ENCODE results near the gene ARHGAP24. TPM values are rescaled to one million over a fixed set of nuclear protein-coding genes. Genes with fewer than 3 reads are reported as not detected.

The ARHGAP24 gene
- total RNA-seq, 3 donors from 2014 or later, result 20.6 to 60.2 (median 37.2) TPM

DNA sequence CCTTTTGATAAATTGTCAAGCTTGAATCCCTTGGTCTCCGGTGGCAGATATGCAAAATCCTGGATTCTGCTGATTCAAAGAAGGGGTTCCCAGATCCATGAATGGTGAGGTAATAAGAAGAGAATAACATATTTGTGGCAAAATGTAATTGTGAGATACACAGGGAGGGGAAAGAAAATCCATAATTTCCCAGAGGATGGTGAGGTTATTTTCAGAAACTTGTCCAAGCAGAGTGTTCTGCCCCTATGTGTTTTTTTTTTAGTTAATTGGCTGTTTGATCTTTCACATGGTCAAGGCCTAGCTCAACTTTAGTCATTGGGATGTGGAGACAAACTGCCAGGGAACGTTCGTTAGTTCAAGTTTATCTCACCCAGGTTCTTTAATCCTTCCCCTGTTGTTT lies 476.1 kb downstream of the ARHGAP24 start:
- Histone ChIP-seq H3K36me3 (no peaks in the 10 kb centered on the region), H3K27ac (no peak overlapping the region), H3K4me3 (no peak overlapping the region), H3K4me1 (no peaks in the 10 kb centered on the region), H3K9me3 (no peaks in the 10 kb centered on the region), H3K27me3 (no peaks in the 10 kb centered on the region)
- TF ChIP-seq, protein P1, sequence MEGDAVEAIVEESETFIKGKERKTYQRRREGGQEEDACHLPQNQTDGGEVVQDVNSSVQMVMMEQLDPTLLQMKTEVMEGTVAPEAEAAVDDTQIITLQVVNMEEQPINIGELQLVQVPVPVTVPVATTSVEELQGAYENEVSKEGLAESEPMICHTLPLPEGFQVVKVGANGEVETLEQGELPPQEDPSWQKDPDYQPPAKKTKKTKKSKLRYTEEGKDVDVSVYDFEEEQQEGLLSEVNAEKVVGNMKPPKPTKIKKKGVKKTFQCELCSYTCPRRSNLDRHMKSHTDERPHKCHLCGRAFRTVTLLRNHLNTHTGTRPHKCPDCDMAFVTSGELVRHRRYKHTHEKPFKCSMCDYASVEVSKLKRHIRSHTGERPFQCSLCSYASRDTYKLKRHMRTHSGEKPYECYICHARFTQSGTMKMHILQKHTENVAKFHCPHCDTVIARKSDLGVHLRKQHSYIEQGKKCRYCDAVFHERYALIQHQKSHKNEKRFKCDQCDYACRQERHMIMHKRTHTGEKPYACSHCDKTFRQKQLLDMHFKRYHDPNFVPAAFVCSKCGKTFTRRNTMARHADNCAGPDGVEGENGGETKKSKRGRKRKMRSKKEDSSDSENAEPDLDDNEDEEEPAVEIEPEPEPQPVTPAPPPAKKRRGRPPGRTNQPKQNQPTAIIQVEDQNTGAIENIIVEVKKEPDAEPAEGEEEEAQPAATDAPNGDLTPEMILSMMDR (IDR thresholded peaks at IDR 0.05), result no peak
- no peak for TF ChIP-seq POLR2AphosphoS5 (IDR thresholded peaks at IDR 0.05)
- intact Hi-C loops (cut with DNase I; ENCODE audit: low total_unique reads), result no loop called here
- no peak for DNase-seq (ENCODE audit: low spot score in 2 of 2)

DNA sequence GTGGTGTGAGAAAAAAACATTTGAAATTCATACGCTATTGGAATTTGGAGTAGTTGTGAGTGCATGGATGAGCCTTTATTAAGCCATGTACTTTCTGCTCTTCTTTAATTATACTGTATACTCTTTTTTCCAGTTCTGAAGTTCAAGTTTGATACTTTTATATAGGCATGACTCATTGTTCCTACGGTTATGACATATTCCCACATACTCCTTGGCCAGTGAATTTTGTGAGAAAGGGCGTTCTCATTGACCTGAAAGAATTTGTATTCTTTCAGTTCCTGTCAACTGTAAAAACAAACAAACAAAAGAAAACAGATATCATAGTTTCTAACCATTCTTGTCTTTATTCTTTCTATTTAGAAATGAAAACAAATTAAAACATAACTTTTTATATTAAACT lies 477.6 kb downstream of the ARHGAP24 start:
- no peak for DNase-seq (ENCODE audit: low spot score in 2 of 2)
- H3K27ac ChIP-seq, result no peak overlapping the region

DNA sequence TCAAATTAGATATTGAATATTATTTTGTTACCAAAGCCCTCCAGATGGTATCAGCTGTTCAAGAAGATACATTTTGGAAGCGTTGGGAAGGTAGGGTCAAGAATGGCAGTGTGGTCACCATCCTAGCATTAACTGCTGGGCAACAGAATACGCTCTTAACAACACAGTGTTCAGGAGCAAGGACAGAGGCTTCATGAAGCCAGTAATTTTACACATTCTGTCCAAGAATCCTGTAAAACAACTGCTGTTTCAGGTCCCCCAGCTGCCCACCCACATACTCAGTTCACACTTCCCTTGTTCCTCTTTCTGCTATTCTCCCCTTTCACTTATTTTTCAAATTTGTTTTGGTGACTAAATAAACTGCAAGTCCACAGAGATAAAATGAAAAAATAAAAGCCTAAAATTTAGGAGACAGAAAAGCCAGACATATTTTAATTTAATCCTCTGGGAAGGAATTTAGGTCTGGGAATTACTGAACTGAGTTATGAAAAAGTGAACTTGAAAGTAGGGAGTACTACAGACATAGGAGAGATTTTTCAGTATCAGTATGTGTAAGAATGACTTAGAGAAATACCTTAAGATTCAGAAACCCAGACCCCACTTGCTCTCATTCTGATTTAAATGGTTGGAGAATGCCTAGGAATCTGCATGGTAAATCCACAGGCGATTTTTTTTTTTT lies 478.2 kb downstream of the ARHGAP24 start:
- Histone ChIP-seq H3K27me3 (no peaks in the 10 kb centered on the region), H3K36me3 (no peaks in the 10 kb centered on the region), H3K9me3 (no peaks in the 10 kb centered on the region), H3K4me3 (no peak overlapping the region), H3K4me1 (no peaks in the 10 kb centered on the region), H3K27ac (no peak overlapping the region)
- intact Hi-C loops (cut with DNase I; ENCODE audit: low total_unique reads), result no loop called here
- no peak for TF ChIP-seq POLR2A (IDR thresholded peaks at IDR 0.05)
- TF ChIP-seq, protein P1 (IDR thresholded peaks at IDR 0.05), result no peak
- no peak for TF ChIP-seq POLR2AphosphoS5 (IDR thresholded peaks at IDR 0.05)
- no peak for DNase-seq (ENCODE audit: low spot score in 2 of 2)

More for the DNA sequence above, 477.6 kb downstream of the ARHGAP24 start:
- Histone ChIP-seq H3K27me3 (no peaks in the 10 kb centered on the region), H3K9me3 (no peaks in the 10 kb centered on the region), H3K4me1 (no peaks in the 10 kb centered on the region), H3K4me3 (no peak overlapping the region), H3K36me3 (no peaks in the 10 kb centered on the region)
- TF ChIP-seq POLR2AphosphoS5 (IDR thresholded peaks at IDR 0.05), result no peak
- TF ChIP-seq, protein P1 (IDR thresholded peaks at IDR 0.05), result no peak
- no peak for TF ChIP-seq POLR2A (IDR thresholded peaks at IDR 0.05)
- intact Hi-C loops (cut with DNase I; ENCODE audit: low total_unique reads), result no loop called here

DNA sequence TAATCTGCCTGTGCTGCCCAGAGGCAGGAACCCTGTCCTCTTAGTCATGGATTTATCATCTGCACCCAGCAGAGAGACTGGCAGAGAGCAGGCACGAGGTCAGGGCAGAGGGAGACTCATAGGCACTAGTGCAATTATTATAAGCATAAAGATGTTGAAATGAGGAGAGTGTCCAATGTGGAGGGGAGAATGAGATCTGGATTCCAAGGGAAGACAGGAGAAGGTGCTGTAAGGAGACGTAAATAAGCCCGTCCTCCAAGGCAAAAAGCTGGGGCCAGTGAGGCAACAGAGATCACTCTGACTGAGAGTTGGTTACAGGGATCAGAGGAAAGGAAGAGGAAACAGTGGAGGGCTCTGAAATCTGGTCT lies 478.7 kb downstream of the ARHGAP24 start:
- no peak for DNase-seq (ENCODE audit: low spot score in 2 of 2)

DNA sequence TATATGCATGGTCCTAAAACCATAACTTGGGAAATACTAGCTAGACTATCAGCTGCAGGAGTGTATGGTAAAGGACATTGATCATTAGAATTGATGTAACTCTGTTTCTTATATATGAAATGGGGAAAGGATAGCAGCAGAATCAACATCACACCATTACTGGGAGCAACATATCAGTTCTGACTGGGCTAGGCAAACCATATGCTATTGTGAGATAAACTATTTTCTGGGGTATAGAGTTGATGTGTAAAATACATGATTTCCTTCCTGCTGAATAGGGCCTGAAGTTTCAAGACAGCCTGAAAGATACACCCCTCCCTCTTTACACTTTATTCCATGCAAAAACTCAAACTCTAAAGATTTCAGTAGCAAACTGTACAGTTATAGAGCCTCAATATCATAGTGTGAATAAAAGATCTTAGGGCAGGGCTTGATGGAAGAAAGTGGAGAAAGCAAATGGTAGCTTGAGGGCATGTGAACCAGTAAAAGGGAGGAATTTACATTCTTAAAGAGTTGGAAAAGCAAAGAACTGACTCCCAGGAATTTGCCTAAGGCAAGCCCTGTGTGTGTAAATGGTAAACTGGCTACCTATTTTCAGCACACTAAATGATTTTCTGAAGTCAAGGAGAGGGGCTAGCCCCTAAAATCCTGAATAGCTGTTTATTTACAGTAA lies 480.8 kb downstream of the ARHGAP24 start:
- H3K9me3 ChIP-seq, result no peaks in the 10 kb centered on the region
- no peaks in the 10 kb centered on the region for H3K4me1 ChIP-seq
- H3K4me3 ChIP-seq, result no peak overlapping the region
- H3K36me3 ChIP-seq, result no peaks in the 10 kb centered on the region
- intact Hi-C loops (cut with DNase I; ENCODE audit: low total_unique reads), result no loop called here
- H3K27me3 ChIP-seq, result no peaks in the 10 kb centered on the region
- no peak overlapping the region for H3K27ac ChIP-seq
- TF ChIP-seq POLR2A (IDR thresholded peaks at IDR 0.05), result no peak
- TF ChIP-seq, protein P1 (IDR thresholded peaks at IDR 0.05), result no peak
- no peak for TF ChIP-seq POLR2AphosphoS5 (IDR thresholded peaks at IDR 0.05)
- DNase-seq (ENCODE audit: low spot score in 2 of 2), result no peak

More for the DNA sequence above, 478.7 kb downstream of the ARHGAP24 start:
- Histone ChIP-seq H3K36me3 (no peaks in the 10 kb centered on the region), H3K27me3 (no peaks in the 10 kb centered on the region), H3K4me3 (no peak overlapping the region), H3K27ac (no peak overlapping the region), H3K4me1 (no peaks in the 10 kb centered on the region), H3K9me3 (no peaks in the 10 kb centered on the region)
- TF ChIP-seq POLR2A (IDR thresholded peaks at IDR 0.05) (no peak), POLR2AphosphoS5 (IDR thresholded peaks at IDR 0.05) (no peak)
- TF ChIP-seq, protein P1 (IDR thresholded peaks at IDR 0.05), result no peak
- intact Hi-C loops (cut with DNase I; ENCODE audit: low total_unique reads), result no loop called here

All from breast epithelium (tissue), 4 donors.